H9 (cell line): Measurements from ENCODE around the gene COL18A1. TPM values are rescaled to one million over a fixed set of nuclear protein-coding genes. Genes with fewer than 3 reads are reported as not detected.

ENCODE experiments used
- DNase-seq: peaks from one replicate; pipeline ENCODE4 v3.0.0-alpha.2; 2017
- H2AFZ ChIP-seq: one replicate; pipeline ENCODE4 v1.6.1; 2013; ENCODE audit warnings: mild to moderate bottlenecking, low read length, control low read depth, moderate library complexity
- H2AK5ac ChIP-seq: 2 replicates; pipeline ENCODE4 v1.6.1; 2013; ENCODE audit warnings: low read length, control low read depth, mixed read lengths; ENCODE audit not compliant: insufficient read length
- H2BK120ac ChIP-seq: one replicate; pipeline ENCODE4 v1.6.1; 2013; ENCODE audit warnings: low read depth, mild to moderate bottlenecking, low read length, control low read depth, inconsistent platforms; ENCODE audit not compliant: poor library complexity, severe bottlenecking
- H2BK12ac ChIP-seq: 2 replicates; pipeline ENCODE4 v1.6.1; 2013; ENCODE audit warnings: low read length, control low read depth, mixed read lengths, low read depth; ENCODE audit not compliant: insufficient read length
- H2BK15ac ChIP-seq: 2 replicates; pipeline ENCODE4 v1.6.1; 2013; ENCODE audit warnings: low read depth, low read length, control low read depth
- H2BK20ac ChIP-seq: one replicate; pipeline ENCODE4 v1.6.1; 2013; ENCODE audit warnings: low read depth, mild to moderate bottlenecking, low read length, control low read depth, inconsistent platforms; ENCODE audit not compliant: poor library complexity, severe bottlenecking
- H2BK5ac ChIP-seq: 2 replicates; pipeline ENCODE4 v1.6.1; 2013; ENCODE audit warnings: low read length, control low read depth, mixed read lengths; ENCODE audit not compliant: insufficient read length
- H3K14ac ChIP-seq: 2 replicates; pipeline ENCODE4 v1.6.1; 2013; ENCODE audit warnings: low read length, control low read depth; ENCODE audit not compliant: insufficient read depth
- H3K18ac ChIP-seq: 2 replicates; pipeline ENCODE4 v1.6.1; 2013; ENCODE audit warnings: low read depth, mild to moderate bottlenecking, mixed read lengths, low read length, control low read depth; ENCODE audit not compliant: insufficient read length
- H3K23ac ChIP-seq: 2 replicates; pipeline ENCODE4 v1.6.1; 2013; ENCODE audit warnings: low read length, control low read depth, mixed read lengths, low read depth; ENCODE audit not compliant: insufficient read length
- H3K23me2 ChIP-seq: 2 replicates; pipeline ENCODE4 v1.6.1; 2013; ENCODE audit warnings: low read depth, mild to moderate bottlenecking, mixed read lengths, low read length, control low read depth; ENCODE audit not compliant: insufficient read length, poor library complexity, severe bottlenecking
- H3K27ac ChIP-seq: 2 replicates; pipeline ENCODE4 v1.5.1; 2013; ENCODE audit warnings: low read length, control low read depth, mixed read lengths, low read depth; ENCODE audit not compliant: insufficient read length
- H3K27me3 ChIP-seq: 2 replicates; pipeline ENCODE4 v1.6.1; 2013; ENCODE audit warnings: low read length, control low read depth, inconsistent platforms; ENCODE audit not compliant: insufficient read depth
- H3K4ac ChIP-seq: 2 replicates; pipeline ENCODE4 v1.6.1; 2013; ENCODE audit warnings: low read depth, mild to moderate bottlenecking, control low read depth, inconsistent platforms, low read length, moderate library complexity
- H3K4me1 ChIP-seq: 2 replicates; pipeline ENCODE4 v1.6.1; 2013; ENCODE audit warnings: low read length, control low read depth, inconsistent platforms; ENCODE audit not compliant: insufficient read depth
- H3K4me2 ChIP-seq: 2 replicates; pipeline ENCODE4 v1.6.1; 2013; ENCODE audit warnings: low read length, control low read depth, mixed read lengths; ENCODE audit not compliant: insufficient read length, insufficient read depth
- H3K56ac ChIP-seq: 2 replicates; pipeline ENCODE4 v1.6.1; 2013; ENCODE audit warnings: low read depth, mild to moderate bottlenecking, mixed read lengths, low read length, control low read depth; ENCODE audit not compliant: insufficient read length
- H3K79me1 ChIP-seq: 2 replicates; pipeline ENCODE4 v1.6.1; 2013; ENCODE audit warnings: low read depth, mild to moderate bottlenecking, moderate library complexity, low read length, control low read depth, inconsistent platforms; ENCODE audit not compliant: insufficient read depth, poor library complexity, severe bottlenecking
- H3K79me2 ChIP-seq: 2 replicates; pipeline ENCODE4 v1.6.1; 2013; ENCODE audit warnings: low read length, control low read depth, inconsistent platforms; ENCODE audit not compliant: insufficient read depth
- H3K9ac ChIP-seq: 2 replicates; pipeline ENCODE4 v1.6.1; 2013; ENCODE audit warnings: low read length, control low read depth, mixed read lengths; ENCODE audit not compliant: insufficient read length; ENCODE audit errors: extremely low read depth
- H3K9me3 ChIP-seq: one replicate; pipeline ENCODE4 v1.6.1; 2013; ENCODE audit warnings: low read depth, low read length, inconsistent platforms; ENCODE audit not compliant: control insufficient read depth
- H3T11ph ChIP-seq: one replicate; pipeline ENCODE4 v1.6.1; 2013; ENCODE audit warnings: mild to moderate bottlenecking, low read length, control low read depth, inconsistent platforms
- H4K20me1 ChIP-seq: one replicate; pipeline ENCODE4 v1.6.1; 2013; ENCODE audit not compliant: control insufficient read depth, insufficient read length, insufficient read depth
- H4K5ac ChIP-seq: 2 replicates; pipeline ENCODE4 v1.6.1; 2013; ENCODE audit warnings: low read depth, mild to moderate bottlenecking, mixed read lengths, low read length, control low read depth; ENCODE audit not compliant: insufficient read length
- H4K8ac ChIP-seq: replicated peaks from 2 replicates; pipeline ENCODE4 v1.6.1; 2013; ENCODE audit warnings: low read length, control low read depth, mixed read lengths, low read depth; ENCODE audit not compliant: insufficient read length
- H4K91ac ChIP-seq: 2 replicates; pipeline ENCODE4 v1.6.1; 2013; ENCODE audit warnings: low read depth, mild to moderate bottlenecking, moderate library complexity, mixed read lengths, low read length, control low read depth; ENCODE audit not compliant: insufficient read length
- H3K27ac Mint-ChIP-seq, 3 experiments: 2 replicates in 2 of 3; 3 replicates in 1 of 3; pipeline ENCODE4 v1.8.0; 2020 to 2021; ENCODE audit warnings: mixed read lengths in 3 of 3, mild to moderate bottlenecking in 1 of 3, moderate library complexity in 1 of 3
- H3K27me3 Mint-ChIP-seq: 2 replicates; pipeline ENCODE4 v1.8.0; 2021; ENCODE audit warnings: low read depth, mild to moderate bottlenecking, moderate library complexity, mixed read lengths
- H3K36me3 Mint-ChIP-seq, 3 experiments: 2 replicates in 2 of 3; 3 replicates in 1 of 3; pipeline ENCODE4 v1.8.0; 2020 to 2021; ENCODE audit warnings: low read depth in 3 of 3, mixed read lengths in 3 of 3; ENCODE audit not compliant: insufficient read depth in 1 of 3
- H3K4me1 Mint-ChIP-seq, 2 experiments: 2 replicates each; pipeline ENCODE4 v1.8.0; 2020; ENCODE audit warnings: mixed read lengths in 2 of 2
- H3K4me3 Mint-ChIP-seq, 2 experiments: 2 replicates in 1 of 2; 3 replicates in 1 of 2; pipeline ENCODE4 v1.8.0; 2020 to 2021; ENCODE audit warnings: mild to moderate bottlenecking in 2 of 2, mixed read lengths in 2 of 2, moderate library complexity in 1 of 2
- H3K9me3 Mint-ChIP-seq, 2 experiments: 2 replicates in 1 of 2; 3 replicates in 1 of 2; pipeline ENCODE4 v1.8.0; 2020; ENCODE audit warnings: mild to moderate bottlenecking in 2 of 2, mixed read lengths in 2 of 2, moderate library complexity in 1 of 2
- WGBS: extraction: QIAGEN DNeasy Blood & Tissue Kit; methylation state at CpG from one replicate; pipeline ENCODE4 v1.1.7; 2013; ENCODE audit warnings: missing lambda C conversion rate, low lambda C conversion rate, mixed read lengths; ENCODE audit not compliant: insufficient read length; ENCODE audit errors: extremely low coverage; 5-methylcytosine and 5-hydroxymethylcytosine counted together
- total RNA-seq: library from RNA; stranded (reverse); gene quantifications from 2 replicates; pipeline ENCODE4 v1.2.1, GENCODE V29; 2021
- TF ChIP-seq, protein P1 (sequence below): fragments of 200-600 bp; sonication (generic); conservative IDR thresholded peaks from 3 replicates; pipeline ENCODE4 v1.8.0; 2021; ENCODE audit warnings: antibody characterized with exemption, mild to moderate bottlenecking

The COL18A1 gene
- total RNA-seq, 1 experiment from 2014 or later, result 232 TPM

DNA sequence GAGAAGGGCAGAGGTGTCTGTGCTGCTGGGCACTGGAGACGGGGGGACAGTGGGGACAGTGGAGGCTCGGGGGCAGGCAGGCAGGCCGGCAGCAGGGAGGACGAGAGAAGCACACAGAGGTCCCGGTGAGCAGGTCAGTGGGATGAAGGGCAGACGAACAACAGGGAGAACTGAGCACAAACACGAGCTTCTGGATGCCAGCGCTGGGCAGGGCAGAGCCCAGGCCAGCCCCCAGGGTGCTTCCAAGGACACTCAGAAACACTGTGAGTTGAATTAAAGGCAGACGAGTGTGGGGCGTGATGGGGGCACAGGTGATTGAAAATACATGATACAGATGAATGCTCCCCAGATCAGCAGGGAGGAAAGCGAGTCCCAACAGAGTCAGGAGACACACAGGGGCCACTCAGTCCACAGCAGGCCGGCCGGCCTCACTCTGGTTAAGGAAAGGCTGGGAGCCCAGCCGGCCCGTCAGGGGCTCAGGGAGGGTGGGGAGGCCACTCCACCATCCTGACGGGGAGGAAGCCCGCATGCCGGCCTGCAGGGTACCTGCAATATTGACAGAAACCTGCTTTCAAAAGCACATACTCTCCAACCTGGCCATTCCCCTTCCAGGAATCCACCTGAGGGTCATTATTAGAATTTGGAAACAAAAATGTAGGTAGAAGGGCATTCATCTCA, 123.2 kb downstream of the COL18A1 start:
- Histone ChIP-seq H3K9me3 (no peaks in the 10 kb centered on the region), H3K56ac (no peak overlapping the region), H4K91ac (no peak overlapping the region), H3K79me1 (no peaks in the 10 kb centered on the region), H3K9ac (no peak overlapping the region), H3K27me3 (no peaks in the 10 kb centered on the region), H2AK5ac (no peak overlapping the region), H3K4me1 (no peaks in the 10 kb centered on the region), H4K8ac (no peak overlapping the region), H3K4ac (no peak overlapping the region), H2BK5ac (no peak overlapping the region), H4K20me1 (no peaks in the 10 kb centered on the region), H2BK15ac (no peak overlapping the region), H3T11ph (no peak overlapping the region), H3K23ac (no peak overlapping the region), H3K79me2 (no peaks in the 10 kb centered on the region), H2BK20ac (no peak overlapping the region), H3K4me2 (no peak overlapping the region), H4K5ac (no peak overlapping the region), H3K23me2 (no peaks in the 10 kb centered on the region), H3K27ac (no peak overlapping the region), H2BK120ac (no peak overlapping the region), H3K18ac (no peak overlapping the region), H3K14ac (no peak overlapping the region), H2AFZ (no peak overlapping the region), H2BK12ac (no peak overlapping the region)
- peaks cover 0 to 1% of the 10 kb centered on the region in 2 experiments; a peak in 1 of 5 replicates for H3K9me3 Mint-ChIP-seq
- no CpG with 5 or more reads among the region's 18 CpGs for WGBS
- H3K4me3 Mint-ChIP-seq, result no peak overlapping the region
- H3K4me1 Mint-ChIP-seq, result no peaks in the 10 kb centered on the region; a peak in 1 of 4 replicates
- H3K27me3 Mint-ChIP-seq, result no peaks in the 10 kb centered on the region
- DNase-seq, result no peak
- peaks cover 19 to 36% (median 19%) of the 10 kb centered on the region in 3 experiments for H3K36me3 Mint-ChIP-seq
- TF ChIP-seq, protein P1, sequence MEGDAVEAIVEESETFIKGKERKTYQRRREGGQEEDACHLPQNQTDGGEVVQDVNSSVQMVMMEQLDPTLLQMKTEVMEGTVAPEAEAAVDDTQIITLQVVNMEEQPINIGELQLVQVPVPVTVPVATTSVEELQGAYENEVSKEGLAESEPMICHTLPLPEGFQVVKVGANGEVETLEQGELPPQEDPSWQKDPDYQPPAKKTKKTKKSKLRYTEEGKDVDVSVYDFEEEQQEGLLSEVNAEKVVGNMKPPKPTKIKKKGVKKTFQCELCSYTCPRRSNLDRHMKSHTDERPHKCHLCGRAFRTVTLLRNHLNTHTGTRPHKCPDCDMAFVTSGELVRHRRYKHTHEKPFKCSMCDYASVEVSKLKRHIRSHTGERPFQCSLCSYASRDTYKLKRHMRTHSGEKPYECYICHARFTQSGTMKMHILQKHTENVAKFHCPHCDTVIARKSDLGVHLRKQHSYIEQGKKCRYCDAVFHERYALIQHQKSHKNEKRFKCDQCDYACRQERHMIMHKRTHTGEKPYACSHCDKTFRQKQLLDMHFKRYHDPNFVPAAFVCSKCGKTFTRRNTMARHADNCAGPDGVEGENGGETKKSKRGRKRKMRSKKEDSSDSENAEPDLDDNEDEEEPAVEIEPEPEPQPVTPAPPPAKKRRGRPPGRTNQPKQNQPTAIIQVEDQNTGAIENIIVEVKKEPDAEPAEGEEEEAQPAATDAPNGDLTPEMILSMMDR, result no peak
- peak overlapping the region; percentile 44 to 85 (median 80); a peak in 3 of 7 replicates for H3K27ac Mint-ChIP-seq
